Tibial artery (tissue), 4 donors: ENCODE results near the gene BCAR3.

Experiments
- DNase-seq, 2 donors: peaks; one replicate each; pipeline ENCODE4 v3.0.0-alpha.2; 2019
- H3K27ac ChIP-seq, 2 donors: fragments of 200-600 bp; sonication (generic) in 1 of 2; 1 replicate in 1 of 2; 2 replicates in 1 of 2; pipeline ENCODE4 v1.5.1; 2018 to 2019; ENCODE audit warnings: mild to moderate bottlenecking in 1 of 2
- H3K27me3 ChIP-seq, 2 donors: fragments of 200-600 bp; sonication (generic) in 1 of 2; one replicate each; pipeline versions ENCODE4 v1.5.1 to v1.6.0; 2016 to 2019
- H3K36me3 ChIP-seq, 3 donors: fragments of 200-600 bp; sonication (generic) in 2 of 3; one replicate each; pipeline ENCODE4 v1.5.1; 2016 to 2019; ENCODE audit warnings: mild to moderate bottlenecking in 2 of 3
- H3K4me1 ChIP-seq, 4 donors: fragments of 200-600 bp; sonication (generic) in 2 of 4; 1 replicate in 3 of 4; 2 replicates in 1 of 4; pipeline ENCODE4 v1.5.1; 2016 to 2019
- H3K4me3 ChIP-seq, 2 donors: fragments of 200-600 bp; sonication (generic) in 1 of 2; 1 replicate in 1 of 2; 2 replicates in 1 of 2; pipeline ENCODE4 v1.5.1; 2018 to 2019; ENCODE audit warnings: mild to moderate bottlenecking in 2 of 2
- H3K9me3 ChIP-seq, 3 donors: fragments of 200-600 bp; sonication (generic) in 1 of 3; one replicate each; pipeline ENCODE4 v1.5.1; 2016 to 2019
- intact Hi-C: fragments of 100-400 bp; cut with DNase I; formaldehyde crosslinking; loops from one replicate; pipeline ENCODE4 v1.15.0; 2023; ENCODE audit warnings: low total_unique reads
- TF ChIP-seq, protein P1 (sequence below), 2 experiments: fragments of 200-600 bp in 1 of 2; fragments of 450-650 bp in 1 of 2; IDR thresholded peaks; one replicate each; pipeline ENCODE4 v1.5.1; 2017 to 2019; ENCODE audit warnings: antibody characterized with exemption in 2 of 2, mild to moderate bottlenecking in 1 of 2, moderate library complexity in 1 of 2

Gene BCAR3

DNA sequence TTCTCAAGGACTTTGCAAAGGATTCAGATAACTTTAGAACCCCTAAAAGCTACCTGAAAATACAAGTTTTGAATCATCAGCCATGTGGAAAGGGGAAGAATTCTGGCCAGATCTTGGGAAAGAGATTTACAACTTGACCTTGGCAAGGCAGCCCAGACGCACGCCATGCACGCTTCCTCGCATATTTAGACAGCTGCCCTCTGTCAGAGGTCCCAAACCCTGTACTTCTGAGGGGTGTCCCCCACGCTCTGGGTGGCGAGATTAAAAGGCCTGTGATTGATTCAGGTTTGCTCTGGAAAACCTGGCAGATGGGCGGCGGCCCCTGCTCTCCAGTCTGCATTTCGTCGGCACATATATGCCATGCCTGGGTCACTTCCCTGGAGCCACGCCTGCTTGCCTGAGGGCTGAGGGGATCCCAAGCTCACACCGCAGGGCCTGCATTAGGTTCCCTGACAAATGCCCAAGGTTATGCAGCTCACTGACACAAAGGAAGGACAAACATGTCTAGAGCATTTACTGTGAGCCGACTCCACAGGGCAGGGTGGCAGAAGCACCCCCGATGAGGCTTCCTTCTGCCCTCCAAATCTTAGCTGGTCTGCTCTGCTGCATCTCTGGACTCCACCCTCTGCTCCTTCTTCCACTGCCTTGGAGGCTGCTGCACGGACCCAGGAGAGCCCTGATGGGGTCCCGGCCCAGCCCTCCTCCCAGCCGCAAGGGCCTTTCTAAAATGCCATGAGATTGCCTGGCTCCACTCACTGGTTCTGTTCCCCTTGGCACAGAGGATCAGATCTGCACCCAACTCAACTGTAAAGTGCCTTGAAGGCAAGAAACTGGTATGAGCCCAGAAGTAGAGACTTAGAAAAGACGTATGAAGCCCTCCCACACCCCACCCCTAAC lies 103.9 kb downstream of the BCAR3 start:
- TF ChIP-seq, protein P1, sequence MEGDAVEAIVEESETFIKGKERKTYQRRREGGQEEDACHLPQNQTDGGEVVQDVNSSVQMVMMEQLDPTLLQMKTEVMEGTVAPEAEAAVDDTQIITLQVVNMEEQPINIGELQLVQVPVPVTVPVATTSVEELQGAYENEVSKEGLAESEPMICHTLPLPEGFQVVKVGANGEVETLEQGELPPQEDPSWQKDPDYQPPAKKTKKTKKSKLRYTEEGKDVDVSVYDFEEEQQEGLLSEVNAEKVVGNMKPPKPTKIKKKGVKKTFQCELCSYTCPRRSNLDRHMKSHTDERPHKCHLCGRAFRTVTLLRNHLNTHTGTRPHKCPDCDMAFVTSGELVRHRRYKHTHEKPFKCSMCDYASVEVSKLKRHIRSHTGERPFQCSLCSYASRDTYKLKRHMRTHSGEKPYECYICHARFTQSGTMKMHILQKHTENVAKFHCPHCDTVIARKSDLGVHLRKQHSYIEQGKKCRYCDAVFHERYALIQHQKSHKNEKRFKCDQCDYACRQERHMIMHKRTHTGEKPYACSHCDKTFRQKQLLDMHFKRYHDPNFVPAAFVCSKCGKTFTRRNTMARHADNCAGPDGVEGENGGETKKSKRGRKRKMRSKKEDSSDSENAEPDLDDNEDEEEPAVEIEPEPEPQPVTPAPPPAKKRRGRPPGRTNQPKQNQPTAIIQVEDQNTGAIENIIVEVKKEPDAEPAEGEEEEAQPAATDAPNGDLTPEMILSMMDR (IDR thresholded peaks at IDR 0.05) = no peak
- H3K27ac ChIP-seq = no peak overlapping the region
- no peak overlapping the region for H3K4me3 ChIP-seq
- H3K4me1 ChIP-seq = peaks cover 0 to 29% (median 4%) of the 10 kb centered on the region in 4 donors
- no peaks in the 10 kb centered on the region for H3K27me3 ChIP-seq
- no peaks in the 10 kb centered on the region for H3K9me3 ChIP-seq
- DNase-seq = no peak
- peaks cover 49 to 87% (median 55%) of the 10 kb centered on the region in 3 donors for H3K36me3 ChIP-seq
- intact Hi-C loops = no loop called here

DNA sequence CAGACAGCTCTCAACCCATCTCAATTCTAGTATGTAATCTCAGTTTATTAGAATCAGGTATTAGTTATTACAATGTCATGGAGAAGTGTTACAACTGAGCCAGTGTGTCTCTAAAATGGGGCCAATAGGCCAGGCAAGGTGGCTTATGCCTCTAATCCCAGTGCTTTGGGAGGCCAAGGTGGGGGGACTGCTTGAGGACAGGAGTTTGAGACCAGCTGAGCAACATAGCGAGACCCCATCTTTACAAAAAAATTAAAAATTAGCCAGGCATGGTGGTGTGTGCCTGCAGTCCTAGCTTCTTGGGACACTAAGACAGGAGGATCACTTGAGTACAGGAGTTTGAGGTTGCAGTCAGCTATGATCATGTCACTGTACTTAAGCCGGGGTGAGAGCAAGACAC lies 104.9 kb downstream of the BCAR3 start:
- Histone ChIP-seq H3K27ac (no peak overlapping the region), H3K9me3 (no peaks in the 10 kb centered on the region), H3K4me1 (peaks cover 0 to 25% (median 4%) of the 10 kb centered on the region in 4 donors), H3K4me3 (no peak overlapping the region), H3K36me3 (peaks cover 49 to 87% (median 55%) of the 10 kb centered on the region in 3 donors), H3K27me3 (no peaks in the 10 kb centered on the region)
- no peak for DNase-seq
- TF ChIP-seq, protein P1 (IDR thresholded peaks at IDR 0.05) = no peak
- intact Hi-C loops = no loop called here

DNA sequence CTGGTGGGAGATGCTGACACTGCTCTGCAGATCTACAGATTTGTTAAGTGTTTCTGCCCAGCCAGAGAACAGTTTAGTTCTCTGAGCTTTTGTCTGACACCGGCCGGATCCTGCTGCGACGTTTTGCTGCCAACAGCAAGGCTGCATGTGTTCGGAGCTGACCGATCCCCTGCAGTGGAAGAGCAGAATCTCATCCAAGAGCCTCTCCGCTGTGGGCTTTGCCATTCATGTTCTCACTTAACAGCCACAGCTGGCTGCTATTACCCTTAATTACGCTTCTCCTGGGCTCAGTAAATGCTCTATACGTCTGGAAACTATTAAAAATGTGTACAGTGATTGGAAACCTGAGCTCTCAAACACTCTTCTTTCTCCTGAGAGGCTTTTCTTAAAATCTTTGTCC lies 105.3 kb downstream of the BCAR3 start:
- no peaks in the 10 kb centered on the region for H3K27me3 ChIP-seq
- no peak for DNase-seq
- H3K36me3 ChIP-seq = peaks cover 49 to 87% (median 55%) of the 10 kb centered on the region in 3 donors
- TF ChIP-seq, protein P1 (IDR thresholded peaks at IDR 0.05) = no peak
- peaks cover 0 to 25% (median 4%) of the 10 kb centered on the region in 4 donors for H3K4me1 ChIP-seq
- H3K9me3 ChIP-seq = no peaks in the 10 kb centered on the region
- H3K27ac ChIP-seq = no peak overlapping the region
- intact Hi-C loops = no loop called here
- no peak overlapping the region for H3K4me3 ChIP-seq

DNA sequence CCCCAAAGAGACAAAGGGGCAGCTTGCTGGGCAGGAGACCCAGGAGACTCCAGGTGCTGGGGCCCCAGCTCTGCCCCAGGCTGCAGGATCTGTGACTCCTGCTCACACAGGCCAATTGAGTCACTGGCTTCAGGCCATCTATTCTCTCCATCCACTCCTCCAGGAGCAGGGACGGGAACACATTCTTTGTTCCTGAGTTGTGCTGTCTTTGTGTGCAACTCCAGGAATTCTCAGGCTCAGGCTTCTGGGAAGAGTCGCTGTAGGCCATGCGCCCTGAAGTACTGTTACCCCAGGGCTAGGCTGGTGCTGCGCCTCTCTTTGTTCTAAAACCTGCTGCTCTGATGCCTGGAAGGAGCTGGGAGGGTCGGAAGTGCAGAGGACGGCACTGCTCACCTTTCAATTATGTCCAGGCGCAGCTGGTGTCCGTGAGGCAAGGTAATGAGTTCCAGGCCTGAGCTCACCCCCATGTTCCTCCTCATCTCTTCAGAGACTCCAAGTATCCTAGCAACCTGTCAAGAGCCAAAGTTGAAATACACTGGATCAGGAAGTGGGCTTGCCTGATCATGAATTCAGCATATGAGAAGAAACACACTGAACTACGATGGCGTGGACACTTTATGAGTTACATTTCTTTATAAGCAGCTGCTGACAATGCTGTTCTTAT lies 105.9 kb downstream of the BCAR3 start:
- Histone ChIP-seq H3K27ac (no peak overlapping the region), H3K4me3 (no peak overlapping the region), H3K36me3 (peaks cover 49 to 92% (median 55%) of the 10 kb centered on the region in 3 donors), H3K9me3 (no peaks in the 10 kb centered on the region), H3K4me1 (peaks cover 0 to 25% (median 4%) of the 10 kb centered on the region in 4 donors), H3K27me3 (no peaks in the 10 kb centered on the region)
- DNase-seq = no peak
- TF ChIP-seq, protein P1 (IDR thresholded peaks at IDR 0.05) = no peak
- intact Hi-C loops = no loop called here

DNA sequence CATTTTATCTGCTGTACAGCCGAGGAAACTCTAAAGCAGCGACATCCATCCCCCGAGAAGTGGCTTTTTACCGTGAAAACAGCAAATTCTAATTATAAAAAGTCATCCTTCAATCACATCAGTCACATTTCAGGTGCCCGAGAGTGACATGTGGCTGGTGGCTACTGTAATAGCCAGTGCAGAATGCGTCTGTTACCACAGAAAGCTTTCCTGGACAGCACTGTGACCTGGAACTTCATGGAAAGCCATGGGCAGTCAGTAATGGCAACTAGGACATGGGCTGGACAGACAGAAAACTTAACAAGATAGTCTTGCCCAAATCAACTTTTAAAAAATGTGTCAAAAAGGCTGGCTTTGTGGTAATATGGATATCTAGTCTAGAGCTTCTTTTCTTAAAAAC lies 106.6 kb downstream of the BCAR3 start:
- no peak for DNase-seq
- peaks cover 55 to 98% (median 62%) of the 10 kb centered on the region in 3 donors for H3K36me3 ChIP-seq
- peaks cover 0 to 18% (median 3%) of the 10 kb centered on the region in 4 donors for H3K4me1 ChIP-seq
- intact Hi-C loops = no loop called here
- no peak overlapping the region for H3K27ac ChIP-seq
- TF ChIP-seq, protein P1 (IDR thresholded peaks at IDR 0.05) = no peak
- no peak overlapping the region for H3K4me3 ChIP-seq
- no peaks in the 10 kb centered on the region for H3K9me3 ChIP-seq
- no peaks in the 10 kb centered on the region for H3K27me3 ChIP-seq
